Mononuclear cell (primary cell): Measurements from ENCODE around the gene RALGAPA2. TPM values are rescaled to one million over a fixed set of nuclear protein-coding genes. Genes with fewer than 3 reads are reported as not detected.
"Not testable (repeated sequence)": the region's sequence is repeated elsewhere in the genome, so short reads cannot be mapped to it uniquely, and the experiment has no call there.

Experiments used
- H3K27me3 ChIP-seq: 2 replicates; pipeline ENCODE4 v1.6.0; 2011; ENCODE audit warnings: low read length, control low read depth; ENCODE audit not compliant: insufficient read depth
- H3K4me1 ChIP-seq: 2 replicates; pipeline ENCODE4 v1.5.1; 2011; ENCODE audit warnings: mild to moderate bottlenecking, low read length, control low read depth; ENCODE audit not compliant: insufficient read depth
- H3K4me3 ChIP-seq: 2 replicates; pipeline ENCODE4 v1.5.1; 2011; ENCODE audit warnings: mild to moderate bottlenecking, low read length, moderate library complexity
- H3K9me3 ChIP-seq: 2 replicates; pipeline ENCODE4 v1.5.1; 2011; ENCODE audit warnings: low read depth, mild to moderate bottlenecking, control low read depth, low read length
- total RNA-seq: library from RNA; depleted of rRNA; stranded (reverse); fragments of >200 nt; gene quantifications from one replicate; pipeline ENCODE4 v1.2.3, GENCODE V29; 2012

RALGAPA2 gene
- total RNA-seq, 1 donor, result 18.4 TPM

DNA sequence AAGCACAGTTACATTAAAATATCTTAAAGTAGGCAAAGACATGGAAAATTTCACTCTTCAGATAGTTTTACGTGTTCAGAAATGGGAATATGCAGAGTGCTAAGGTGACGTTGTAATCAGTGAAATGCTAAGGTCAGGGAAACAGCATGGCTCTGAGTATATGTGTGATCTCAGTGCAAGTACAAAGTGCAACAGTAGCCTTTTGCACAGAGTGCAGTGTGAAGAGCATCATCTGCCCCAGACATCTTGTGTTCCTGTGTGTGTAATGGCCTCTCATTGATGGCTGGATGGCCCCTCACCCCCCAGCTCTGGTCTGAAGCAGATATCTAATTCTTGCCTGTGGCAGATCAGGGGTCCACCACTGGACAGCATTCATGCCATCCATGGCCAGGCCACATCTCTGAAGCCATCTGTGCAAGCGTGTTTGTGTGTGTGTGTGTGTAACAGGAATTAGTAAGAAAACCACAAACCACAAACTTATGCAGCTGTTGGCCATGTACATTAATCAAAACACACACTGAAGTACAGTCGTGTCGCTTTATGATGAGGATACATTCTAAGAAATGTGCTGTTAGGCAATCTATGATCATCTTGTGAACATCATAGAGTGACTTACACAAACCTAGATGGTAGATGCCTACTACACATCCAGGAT lies 165.1 kb downstream of the RALGAPA2 start:
- Histone ChIP-seq H3K9me3 (no peaks in the 10 kb centered on the region), H3K4me3 (no peak overlapping the region), H3K27me3 (no peaks in the 10 kb centered on the region), H3K4me1 (peaks cover 6% of the 10 kb centered on the region)

DNA sequence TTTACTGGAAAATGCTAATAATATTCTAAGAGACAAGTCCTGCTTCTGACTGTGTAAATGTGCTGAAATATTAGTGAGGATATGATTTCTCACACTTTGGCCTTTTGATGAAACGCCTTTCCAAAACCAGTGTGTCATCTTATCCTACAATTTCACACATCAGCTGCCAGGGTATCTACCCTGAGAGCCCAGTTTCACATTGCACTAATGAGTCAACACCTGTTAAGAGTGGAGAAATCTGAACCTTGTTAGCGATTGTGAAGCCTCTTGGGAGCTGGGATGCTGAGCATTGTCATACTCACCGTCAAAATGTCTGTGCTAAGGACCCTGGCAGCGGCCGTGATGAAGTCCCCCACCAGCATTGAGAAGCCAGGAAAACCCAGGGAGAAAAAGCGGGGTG lies 166.0 kb downstream of the RALGAPA2 start:
- Histone ChIP-seq H3K9me3 (no peaks in the 10 kb centered on the region), H3K4me1 (peaks cover 6% of the 10 kb centered on the region), H3K4me3 (no peak overlapping the region), H3K27me3 (no peaks in the 10 kb centered on the region)

- not testable (repeated sequence) for H3K9me3 ChIP-seq, H3K27me3 ChIP-seq, H3K4me1 ChIP-seq, H3K4me3 ChIP-seq
These were observed 169.1 kb downstream of the RALGAPA2 start for GRCh38 chr20:20543348-20543747.

GRCh38 chr20:20536240-20536933 lies 176.1 kb downstream of the RALGAPA2 start:
- Histone ChIP-seq H3K27me3 (no peaks in the 10 kb centered on the region), H3K4me1 (no peaks in the 10 kb centered on the region), H3K4me3 (no peak overlapping the region), H3K9me3 (no peaks in the 10 kb centered on the region)

DNA sequence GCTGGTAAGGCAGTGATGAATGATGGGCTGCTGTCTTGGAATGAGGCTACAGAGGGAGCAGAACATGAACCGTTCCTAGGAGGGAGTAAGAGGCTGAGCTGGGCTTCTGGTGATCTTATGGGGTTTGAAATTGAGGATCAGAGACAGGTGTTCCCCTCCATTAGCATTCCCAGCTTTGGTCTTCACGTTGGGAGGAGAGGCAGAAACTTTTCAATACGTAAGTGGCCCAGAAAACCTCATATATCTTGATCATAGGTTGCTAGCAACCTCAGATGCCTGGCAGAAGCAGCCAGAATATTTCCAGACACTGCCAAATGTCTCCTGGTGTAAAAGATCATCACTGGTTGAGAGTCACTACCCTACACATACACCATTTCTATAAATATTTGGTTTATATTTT lies 177.4 kb downstream of the RALGAPA2 start:
- H3K9me3 ChIP-seq, result no peaks in the 10 kb centered on the region
- H3K27me3 ChIP-seq, result no peaks in the 10 kb centered on the region
- H3K4me1 ChIP-seq, result no peaks in the 10 kb centered on the region
- H3K4me3 ChIP-seq, result no peak overlapping the region

DNA sequence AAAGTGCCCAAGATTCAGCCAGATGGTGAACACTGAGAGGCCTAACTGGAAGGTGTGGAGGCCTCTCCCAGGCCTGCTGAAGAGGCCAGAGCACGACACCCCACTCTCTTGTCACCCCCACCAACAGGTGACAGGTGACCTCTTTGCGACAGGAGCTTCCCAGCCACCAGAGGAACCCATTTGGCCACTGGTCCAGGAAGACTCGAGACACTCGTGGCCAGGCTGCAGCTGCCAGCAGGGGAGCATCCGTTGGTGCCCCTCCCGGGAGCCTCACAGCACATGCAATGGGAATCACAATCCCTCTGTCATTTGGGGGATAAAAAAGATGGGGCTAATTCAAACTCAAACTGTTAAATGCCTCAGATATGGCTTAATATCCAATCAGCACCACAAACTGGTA lies 181.2 kb downstream of the RALGAPA2 start:
- no peaks in the 10 kb centered on the region for H3K4me1 ChIP-seq
- H3K27me3 ChIP-seq, result no peaks in the 10 kb centered on the region
- no peak overlapping the region for H3K4me3 ChIP-seq
- H3K9me3 ChIP-seq, result no peaks in the 10 kb centered on the region

GRCh38 chr20:20530428-20531151 lies 181.9 kb downstream of the RALGAPA2 start:
- Histone ChIP-seq H3K4me3 (no peak overlapping the region), H3K9me3 (no peaks in the 10 kb centered on the region), H3K27me3 (no peaks in the 10 kb centered on the region), H3K4me1 (no peaks in the 10 kb centered on the region)

DNA sequence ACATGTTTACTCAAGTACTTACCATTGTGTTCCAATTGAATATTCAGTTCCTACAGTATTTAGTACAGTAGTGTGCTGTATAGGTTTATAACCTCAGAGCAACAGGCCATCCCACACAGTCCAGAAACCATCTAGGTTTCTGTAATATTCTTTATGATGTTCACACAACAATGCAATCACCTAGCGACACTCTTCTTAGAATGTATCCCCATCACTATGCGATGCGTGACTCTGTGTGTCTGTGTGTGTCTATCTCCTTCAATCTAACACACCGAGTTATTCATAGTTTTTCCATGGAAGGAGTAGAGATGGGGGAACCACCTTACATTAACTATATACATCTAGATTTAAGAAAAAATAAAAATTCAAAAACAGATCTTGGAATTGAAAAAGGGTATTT lies 182.8 kb downstream of the RALGAPA2 start:
- H3K27me3 ChIP-seq, result no peaks in the 10 kb centered on the region
- no peaks in the 10 kb centered on the region for H3K9me3 ChIP-seq
- H3K4me3 ChIP-seq, result no peak overlapping the region
- H3K4me1 ChIP-seq, result no peaks in the 10 kb centered on the region

GRCh38 chr20:20528861-20529260 lies 183.6 kb downstream of the RALGAPA2 start:
- no peaks in the 10 kb centered on the region for H3K27me3 ChIP-seq
- H3K4me3 ChIP-seq, result no peak overlapping the region
- no peaks in the 10 kb centered on the region for H3K4me1 ChIP-seq
- no peaks in the 10 kb centered on the region for H3K9me3 ChIP-seq

DNA sequence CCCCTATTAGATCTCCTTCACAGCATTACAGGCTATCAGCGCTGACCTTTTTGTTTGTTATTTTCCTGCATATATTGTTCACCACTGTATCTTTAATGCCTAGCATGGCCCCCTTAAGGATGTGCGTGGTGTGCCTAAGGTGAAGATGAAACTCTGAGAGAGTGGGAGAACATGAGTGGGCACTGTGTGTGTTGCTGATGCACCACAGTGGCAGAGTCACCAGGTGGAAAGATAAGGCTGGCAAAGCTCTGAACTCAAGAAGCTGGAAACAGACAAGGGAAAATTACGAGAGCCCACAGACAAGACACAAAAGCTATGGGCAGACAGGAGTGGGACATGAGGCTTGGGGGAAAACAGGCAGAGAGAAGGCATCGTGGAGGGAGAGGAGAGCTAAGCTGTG lies 184.8 kb downstream of the RALGAPA2 start:
- H3K4me3 ChIP-seq, result no peak overlapping the region
- no peaks in the 10 kb centered on the region for H3K9me3 ChIP-seq
- H3K4me1 ChIP-seq, result no peaks in the 10 kb centered on the region
- no peaks in the 10 kb centered on the region for H3K27me3 ChIP-seq

- H3K4me1 ChIP-seq, result no peaks in the 10 kb centered on the region
- H3K9me3 ChIP-seq, result no peaks in the 10 kb centered on the region
- no peaks in the 10 kb centered on the region for H3K27me3 ChIP-seq
- no peak overlapping the region for H3K4me3 ChIP-seq
These were observed 186.7 kb downstream of the RALGAPA2 start for GRCh38 chr20:20525756-20526155.

DNA sequence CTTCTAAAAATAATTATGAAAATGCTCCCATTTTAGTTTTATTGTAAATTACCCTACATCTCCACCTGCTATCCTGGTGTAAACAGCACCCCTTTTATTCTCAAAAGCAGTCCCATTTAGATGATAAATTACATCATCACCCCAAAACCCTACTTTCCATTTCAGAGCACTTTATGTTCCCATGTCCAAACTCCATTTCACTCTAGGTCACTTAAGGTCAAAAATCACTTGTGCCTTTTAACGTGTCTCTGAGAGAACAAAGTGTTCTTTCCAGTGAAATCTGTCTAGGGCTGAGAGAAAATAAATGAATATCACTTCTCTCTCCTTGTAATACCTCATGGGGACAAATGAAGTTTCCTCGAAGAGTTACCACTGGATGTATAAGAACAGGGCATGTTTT lies 187.2 kb downstream of the RALGAPA2 start:
- H3K4me1 ChIP-seq, result no peaks in the 10 kb centered on the region
- H3K27me3 ChIP-seq, result no peaks in the 10 kb centered on the region
- H3K9me3 ChIP-seq, result no peaks in the 10 kb centered on the region
- no peak overlapping the region for H3K4me3 ChIP-seq

DNA sequence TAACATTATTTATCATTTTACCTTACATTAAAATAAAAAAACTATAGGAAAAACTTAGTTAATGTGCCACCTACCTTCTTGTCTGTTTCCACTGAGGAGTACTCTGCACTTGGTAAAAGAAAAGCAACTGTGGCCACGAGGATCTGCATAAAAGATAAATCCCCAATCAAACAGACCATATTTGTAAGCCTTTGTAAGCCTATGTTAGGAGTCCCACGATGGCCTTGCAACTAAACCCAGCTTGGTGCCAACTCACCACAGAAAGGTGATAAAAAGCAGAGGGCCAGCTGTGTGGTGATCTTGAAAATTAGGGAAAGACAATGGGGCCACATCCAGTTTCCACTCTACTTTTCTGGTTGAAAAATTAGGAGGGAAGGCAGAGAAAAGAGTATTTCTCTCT lies 187.7 kb downstream of the RALGAPA2 start:
- no peaks in the 10 kb centered on the region for H3K4me1 ChIP-seq
- no peak overlapping the region for H3K4me3 ChIP-seq
- H3K27me3 ChIP-seq, result no peaks in the 10 kb centered on the region
- no peaks in the 10 kb centered on the region for H3K9me3 ChIP-seq

- Histone ChIP-seq H3K9me3 (no peaks in the 10 kb centered on the region), H3K4me1 (no peaks in the 10 kb centered on the region), H3K27me3 (no peaks in the 10 kb centered on the region)
These were observed 190.7 kb downstream of the RALGAPA2 start for GRCh38 chr20:20521736-20522135.

GRCh38 chr20:20520776-20521175 lies 191.7 kb downstream of the RALGAPA2 start:
- Histone ChIP-seq H3K9me3 (no peaks in the 10 kb centered on the region), H3K4me1 (no peaks in the 10 kb centered on the region), H3K4me3 (no peak overlapping the region), H3K27me3 (no peaks in the 10 kb centered on the region)

More at GRCh38 chr20:20521736-20522135, 190.7 kb downstream of the RALGAPA2 start:
- no peak overlapping the region for H3K4me3 ChIP-seq
